ENCODE measurements around the gene MPZL3.

MPZL3 gene

DNA sequence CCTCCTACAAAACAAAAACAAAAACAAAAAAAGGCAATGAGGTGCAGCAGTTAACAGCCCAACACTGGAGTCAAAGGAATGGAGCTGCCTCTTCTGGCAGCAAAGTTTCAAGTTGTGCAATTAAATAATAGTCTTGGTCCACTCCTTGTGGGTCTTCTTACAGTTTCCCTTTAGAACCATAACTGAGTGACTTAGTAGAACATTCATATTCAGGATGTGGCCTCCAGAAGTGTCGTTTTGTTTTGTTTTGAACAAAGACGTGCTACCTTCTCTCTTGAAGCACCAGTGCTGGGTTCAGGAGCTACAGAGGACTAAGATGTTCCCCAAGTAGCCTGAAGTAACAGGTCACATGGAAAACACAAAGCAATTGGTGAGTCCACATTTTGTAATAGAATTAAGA, 25.4 kb downstream of the MPZL3 start:
- H3K9ac ChIP-seq = no peak overlapping the region
- H3K27ac ChIP-seq = no peak overlapping the region
- no peaks in the 10 kb centered on the region for H3K27me3 ChIP-seq (ENCODE audit: control insufficient read depth, insufficient read depth, low read length)
- H3K4me2 ChIP-seq (ENCODE audit: low read length) = no peak overlapping the region
- H3K36me3 ChIP-seq (ENCODE audit: control insufficient read depth, insufficient read depth, low read length) = no peaks in the 10 kb centered on the region
- H3K9me3 ChIP-seq (ENCODE audit: control insufficient read depth, low read length) = no peaks in the 10 kb centered on the region
- no peak overlapping the region for H2AFZ ChIP-seq
- H3K4me1 ChIP-seq = no peaks in the 10 kb centered on the region
- TF ChIP-seq, protein P1, sequence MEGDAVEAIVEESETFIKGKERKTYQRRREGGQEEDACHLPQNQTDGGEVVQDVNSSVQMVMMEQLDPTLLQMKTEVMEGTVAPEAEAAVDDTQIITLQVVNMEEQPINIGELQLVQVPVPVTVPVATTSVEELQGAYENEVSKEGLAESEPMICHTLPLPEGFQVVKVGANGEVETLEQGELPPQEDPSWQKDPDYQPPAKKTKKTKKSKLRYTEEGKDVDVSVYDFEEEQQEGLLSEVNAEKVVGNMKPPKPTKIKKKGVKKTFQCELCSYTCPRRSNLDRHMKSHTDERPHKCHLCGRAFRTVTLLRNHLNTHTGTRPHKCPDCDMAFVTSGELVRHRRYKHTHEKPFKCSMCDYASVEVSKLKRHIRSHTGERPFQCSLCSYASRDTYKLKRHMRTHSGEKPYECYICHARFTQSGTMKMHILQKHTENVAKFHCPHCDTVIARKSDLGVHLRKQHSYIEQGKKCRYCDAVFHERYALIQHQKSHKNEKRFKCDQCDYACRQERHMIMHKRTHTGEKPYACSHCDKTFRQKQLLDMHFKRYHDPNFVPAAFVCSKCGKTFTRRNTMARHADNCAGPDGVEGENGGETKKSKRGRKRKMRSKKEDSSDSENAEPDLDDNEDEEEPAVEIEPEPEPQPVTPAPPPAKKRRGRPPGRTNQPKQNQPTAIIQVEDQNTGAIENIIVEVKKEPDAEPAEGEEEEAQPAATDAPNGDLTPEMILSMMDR (IDR thresholded peaks at IDR 0.05) = no peak
- H3K79me2 ChIP-seq = no peaks in the 10 kb centered on the region
- no peak overlapping the region for H3K4me3 ChIP-seq (ENCODE audit: low read depth, low read length)

DNA sequence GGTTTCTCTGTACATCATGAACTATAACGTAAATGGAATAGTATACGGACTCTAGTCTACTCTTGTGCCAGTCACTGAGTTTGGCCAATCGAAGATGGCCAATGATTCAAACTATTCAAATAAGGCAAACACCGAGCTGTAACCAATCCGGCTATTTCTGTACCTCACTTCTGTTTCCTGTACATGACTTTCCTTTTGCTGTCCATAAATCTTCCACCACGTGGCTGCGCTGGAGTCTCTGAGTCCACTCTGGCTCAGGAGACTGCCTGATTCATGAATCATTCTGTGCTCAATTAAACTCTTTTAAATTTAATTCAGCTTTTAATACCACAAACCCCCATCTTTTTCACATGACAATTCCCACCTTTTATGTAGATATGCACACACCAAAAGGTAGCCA, 25.9 kb downstream of the MPZL3 start:
- Histone ChIP-seq H2AFZ (no peak overlapping the region), H3K4me1 (no peaks in the 10 kb centered on the region), H3K36me3 (ENCODE audit: control insufficient read depth, insufficient read depth, low read length) (no peaks in the 10 kb centered on the region), H3K79me2 (no peaks in the 10 kb centered on the region), H3K4me2 (ENCODE audit: low read length) (no peak overlapping the region), H3K27ac (no peak overlapping the region), H3K9ac (no peak overlapping the region), H3K4me3 (ENCODE audit: low read depth, low read length) (no peak overlapping the region), H3K27me3 (ENCODE audit: control insufficient read depth, insufficient read depth, low read length) (no peaks in the 10 kb centered on the region), H3K9me3 (ENCODE audit: control insufficient read depth, low read length) (no peaks in the 10 kb centered on the region)
- TF ChIP-seq, protein P1 (IDR thresholded peaks at IDR 0.05) = no peak

DNA sequence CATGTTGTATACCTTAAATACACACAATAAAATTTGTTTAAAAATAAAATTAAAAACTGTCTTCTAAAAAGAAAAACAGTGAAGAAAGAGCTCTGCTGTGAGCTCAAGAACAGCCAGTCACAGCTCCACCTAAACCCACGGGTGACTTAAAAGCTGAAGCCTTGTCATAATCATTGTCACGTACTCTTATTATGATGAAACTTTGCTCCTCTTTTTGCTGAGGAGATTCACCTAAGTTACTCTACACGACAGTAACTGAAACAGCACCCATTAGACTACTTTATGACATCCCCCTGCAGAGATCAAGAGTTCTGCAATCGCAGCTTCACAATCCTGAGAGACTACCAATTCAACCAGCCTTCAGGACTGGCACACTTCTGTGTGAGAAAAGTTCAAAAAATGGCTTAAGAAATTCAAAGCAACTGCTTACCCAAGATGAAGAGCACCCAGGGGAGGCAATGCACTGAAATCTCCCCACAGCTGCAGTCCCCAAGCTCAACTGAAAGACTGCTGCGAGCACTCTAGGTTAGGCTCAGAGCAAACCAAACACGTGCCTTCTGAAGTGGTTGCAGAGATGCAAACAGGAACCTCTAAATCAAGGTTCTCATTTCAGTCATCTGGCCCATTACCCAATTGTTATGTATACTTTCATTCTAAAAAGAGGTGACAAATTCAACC, 27.5 kb downstream of the MPZL3 start, which contains the start of gene JAML:
TSS of gene JAML (minus strand) at position 501 of the 678 bp plus-strand sequence. CDS start 10,145 bp downstream, outside the sequence.
- no peak within 1 kb of the TSS for H3K4me3 ChIP-seq (ENCODE audit: low read depth, low read length)
- H3K27me3 ChIP-seq (ENCODE audit: control insufficient read depth, insufficient read depth, low read length) = no peaks in the 10 kb centered on the region
- no peak within 1 kb of the TSS for H2AFZ ChIP-seq
- no peaks in the 10 kb centered on the region for H3K36me3 ChIP-seq (ENCODE audit: control insufficient read depth, insufficient read depth, low read length)
- H3K4me1 ChIP-seq = no peaks in the 10 kb centered on the region
- no peak within 1 kb of the TSS for H3K4me2 ChIP-seq (ENCODE audit: low read length)
- H3K9ac ChIP-seq = no peak within 1 kb of the TSS
- H3K9me3 ChIP-seq (ENCODE audit: control insufficient read depth, low read length) = no peaks in the 10 kb centered on the region
- TF ChIP-seq, protein P1 (IDR thresholded peaks at IDR 0.05) = no peak
- no peaks in the 10 kb centered on the region for H3K79me2 ChIP-seq
- H3K27ac ChIP-seq = no peak within 1 kb of the TSS

DNA sequence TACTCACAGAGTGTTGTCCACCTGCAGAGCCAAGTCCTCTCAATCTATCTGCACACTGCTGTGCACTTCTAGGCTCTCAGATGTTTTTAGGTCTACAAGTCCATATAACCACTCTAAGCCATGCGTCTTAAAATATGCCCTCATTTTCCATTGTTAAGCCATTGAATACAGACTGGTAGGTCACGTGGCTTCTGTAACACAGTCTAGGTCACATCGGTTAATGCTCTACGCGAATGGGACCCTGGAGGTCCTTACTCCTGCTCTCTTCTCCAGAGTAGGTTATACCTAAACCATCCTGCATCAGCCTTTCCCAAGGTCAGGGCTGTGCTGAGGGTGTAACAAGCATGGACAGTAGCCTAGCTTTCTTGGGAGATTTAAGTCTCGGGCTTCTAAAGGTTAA, 28.2 kb downstream of the MPZL3 start:
- H3K79me2 ChIP-seq = no peaks in the 10 kb centered on the region
- no peak overlapping the region for H2AFZ ChIP-seq
- no peaks in the 10 kb centered on the region for H3K27me3 ChIP-seq (ENCODE audit: control insufficient read depth, insufficient read depth, low read length)
- no peaks in the 10 kb centered on the region for H3K9me3 ChIP-seq (ENCODE audit: control insufficient read depth, low read length)
- H3K4me3 ChIP-seq (ENCODE audit: low read depth, low read length) = no peak overlapping the region
- H3K4me1 ChIP-seq = no peaks in the 10 kb centered on the region
- H3K36me3 ChIP-seq (ENCODE audit: control insufficient read depth, insufficient read depth, low read length) = no peaks in the 10 kb centered on the region
- H3K4me2 ChIP-seq (ENCODE audit: low read length) = no peak overlapping the region
- no peak overlapping the region for H3K27ac ChIP-seq
- no peak overlapping the region for H3K9ac ChIP-seq
- TF ChIP-seq, protein P1 (IDR thresholded peaks at IDR 0.05) = no peak

DNA sequence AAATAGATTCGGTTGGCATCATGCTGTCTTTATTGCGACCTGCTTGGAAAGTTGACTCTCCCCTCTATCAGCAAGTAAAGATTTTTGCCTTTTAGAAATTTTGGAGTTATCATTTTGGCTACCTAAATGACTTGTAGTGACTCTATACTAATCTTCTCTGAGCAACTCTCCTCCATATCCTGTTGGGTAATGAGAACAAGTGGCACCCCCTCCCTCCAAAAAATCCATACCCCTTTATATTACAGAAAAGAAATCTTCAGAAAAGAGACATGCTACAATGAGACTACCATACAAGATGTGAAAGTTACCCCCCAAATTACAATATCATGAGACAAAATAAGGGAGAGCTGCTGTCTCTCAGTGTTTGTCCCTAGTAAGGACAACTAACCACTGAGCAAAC, 28.6 kb downstream of the MPZL3 start:
- Histone ChIP-seq H3K4me2 (ENCODE audit: low read length) (no peak overlapping the region), H3K27ac (no peak overlapping the region), H2AFZ (no peak overlapping the region), H3K36me3 (ENCODE audit: control insufficient read depth, insufficient read depth, low read length) (no peaks in the 10 kb centered on the region), H3K79me2 (no peaks in the 10 kb centered on the region), H3K4me1 (no peaks in the 10 kb centered on the region), H3K9ac (no peak overlapping the region), H3K27me3 (ENCODE audit: control insufficient read depth, insufficient read depth, low read length) (no peaks in the 10 kb centered on the region), H3K4me3 (ENCODE audit: low read depth, low read length) (no peak overlapping the region), H3K9me3 (ENCODE audit: control insufficient read depth, low read length) (no peaks in the 10 kb centered on the region)
- TF ChIP-seq, protein P1 (IDR thresholded peaks at IDR 0.05) = no peak
